T1000 (cell line): ENCODE measurements around the gene TXNDC11.

Experiments used
- DNase-seq: peaks from one replicate; lab custom pipeline; 2025; ENCODE audit warnings: mixed read lengths; lab: John Stamatoyannopoulos, UW

TXNDC11 gene

GRCh38 chr16:11689031-11689840 is 53.4 kb downstream of the TXNDC11 start:
- DNase-seq, result no peak

- DNase-seq, result no peak
Observed at GRCh38 chr16:11688520-11688886, 54.2 kb downstream of the TXNDC11 start.

GRCh38 chr16:11687601-11688519 is 54.8 kb downstream of the TXNDC11 start:
- no peak for DNase-seq

DNA sequence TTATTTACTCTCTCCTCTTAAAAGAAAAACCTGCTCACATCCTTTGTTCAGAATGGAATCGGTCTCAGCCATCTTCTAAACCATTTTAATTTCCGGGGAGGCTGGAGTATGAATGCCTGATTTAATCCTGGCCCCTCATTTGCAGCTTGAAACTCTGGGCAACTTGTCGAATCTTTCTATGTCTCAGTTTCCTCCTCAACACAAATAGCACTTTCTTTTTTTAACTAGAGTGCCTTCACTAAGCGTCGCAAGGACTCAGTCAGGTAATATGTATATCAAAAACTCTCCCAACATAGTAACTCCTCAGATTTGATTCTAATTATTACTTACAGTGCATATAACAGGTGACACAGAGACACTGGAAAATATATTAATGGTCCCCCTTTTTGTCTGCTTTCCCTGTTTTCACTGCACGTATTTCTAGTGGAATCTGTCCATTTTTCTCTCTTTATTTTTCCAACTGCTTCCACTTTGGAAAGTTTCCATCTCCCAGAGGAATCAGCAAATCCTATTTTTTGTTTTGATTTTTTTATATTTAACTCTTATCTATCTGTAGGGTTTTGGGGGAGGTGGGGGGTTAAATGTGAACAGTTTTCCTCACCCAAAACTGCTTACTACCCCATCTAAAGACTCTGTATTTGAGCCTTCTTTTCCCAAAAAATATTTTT is 55.8 kb downstream of the TXNDC11 start:
- no peak for DNase-seq

DNA sequence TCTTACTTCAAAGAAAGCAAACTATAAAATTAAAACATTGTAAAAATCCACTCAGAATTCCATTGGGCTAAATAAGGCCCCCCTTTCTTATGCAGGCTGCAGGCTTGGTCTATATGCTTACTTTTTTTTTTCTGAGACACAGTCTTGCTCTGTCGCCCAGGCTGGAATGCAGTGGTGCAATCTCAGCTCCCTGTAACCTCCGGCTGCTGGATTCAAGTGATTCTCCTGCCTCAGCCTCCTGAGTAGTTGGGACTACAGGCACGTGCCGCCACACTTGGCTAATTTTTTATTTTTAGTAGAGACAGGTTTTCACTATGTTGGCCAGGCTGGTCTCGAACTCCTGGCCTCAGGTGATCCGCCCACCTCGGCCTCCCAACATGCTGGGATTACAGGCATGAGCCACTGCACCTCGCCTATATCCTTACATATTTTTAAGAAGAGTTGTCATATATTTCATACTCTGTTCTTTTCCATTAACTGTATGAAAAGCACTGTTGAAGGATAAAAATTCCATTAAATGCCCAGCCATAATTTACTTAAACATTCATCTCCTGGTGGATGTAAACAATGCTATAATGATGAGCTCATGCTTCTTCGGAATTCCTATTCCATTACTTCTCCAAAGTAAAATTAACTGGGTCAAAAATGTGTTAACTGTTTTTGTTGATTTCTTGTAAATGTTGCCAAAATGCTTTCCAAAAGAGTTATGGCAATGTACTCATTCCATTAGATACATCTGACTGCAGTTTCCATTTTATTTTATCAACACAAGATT is 56.6 kb downstream of the TXNDC11 start:
- DNase-seq, result no peak

DNA sequence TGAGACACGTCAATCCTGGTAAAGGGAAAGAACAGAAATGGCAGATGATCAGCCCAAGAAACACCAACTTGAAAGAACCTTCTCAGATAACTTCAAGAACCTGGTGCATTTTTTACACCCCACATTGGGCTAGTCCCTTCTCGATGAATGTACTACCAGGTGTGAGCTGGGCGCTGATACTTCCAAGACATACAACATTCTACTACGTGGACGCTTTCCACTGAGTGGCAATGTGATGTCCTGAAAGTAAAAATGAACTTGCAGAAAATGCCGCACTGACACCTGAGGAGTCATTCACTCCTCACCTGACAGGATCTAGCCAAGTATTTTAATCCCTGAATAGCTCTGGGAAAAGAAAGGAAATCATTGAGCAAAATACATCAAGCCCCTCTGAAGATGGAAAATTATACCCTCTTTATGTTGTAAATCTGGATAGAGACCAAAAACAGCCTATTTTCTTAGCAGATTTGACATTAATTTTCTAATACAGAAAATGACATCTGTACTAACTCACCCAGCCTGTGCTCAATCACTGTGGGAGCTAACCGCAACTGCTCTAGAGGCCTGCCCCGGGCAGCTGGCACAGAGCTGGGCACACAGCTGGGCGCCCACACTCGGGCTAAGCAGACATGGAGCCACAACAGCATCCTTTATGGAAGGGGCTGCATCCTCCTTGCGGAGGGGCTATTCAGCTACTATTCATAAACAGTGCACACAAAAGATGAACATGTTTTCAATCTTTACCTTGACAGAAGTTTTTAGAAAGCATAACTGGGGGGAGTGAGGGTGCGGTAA is 58.2 kb downstream of the TXNDC11 start:
- DNase-seq, result no peak

DNA sequence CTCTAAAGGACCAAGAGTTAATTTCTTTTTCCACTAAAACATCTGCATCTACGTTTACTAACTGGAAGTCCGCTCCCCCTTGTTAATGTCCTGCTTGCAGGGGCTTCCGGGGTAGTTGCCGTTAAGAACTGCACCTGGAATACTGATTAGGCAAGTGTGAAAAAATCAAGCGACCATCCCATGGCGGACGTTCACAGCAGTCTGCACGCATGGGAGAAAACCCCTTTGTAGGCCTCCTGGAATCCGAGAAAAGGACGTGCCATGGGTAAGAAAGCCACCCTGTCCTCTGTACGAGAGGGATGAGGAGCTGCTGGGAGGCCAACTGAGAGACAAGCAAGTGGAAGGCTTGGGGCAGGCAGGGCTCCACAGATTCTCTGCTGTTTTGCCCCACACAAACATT is 59.5 kb downstream of the TXNDC11 start:
- no peak for DNase-seq

- DNase-seq, result no peak
Observed at GRCh38 chr16:11682655-11683096, 60.0 kb downstream of the TXNDC11 start.

GRCh38 chr16:11681976-11682654 is 60.5 kb downstream of the TXNDC11 start:
- no peak for DNase-seq

GRCh38 chr16:11681556-11681955 is 61.1 kb downstream of the TXNDC11 start:
- DNase-seq, result no peak

- DNase-seq, result no peak
Observed at GRCh38 chr16:11679941-11680911, 62.4 kb downstream of the TXNDC11 start.

- DNase-seq, result no peak
Observed at GRCh38 chr16:11679250-11679649, 63.4 kb downstream of the TXNDC11 start.

- DNase-seq, result no peak
Observed at GRCh38 chr16:11677959-11678881, 64.4 kb downstream of the TXNDC11 start.

- DNase-seq, result no peak
Observed at GRCh38 chr16:11677451-11677951, 65.2 kb downstream of the TXNDC11 start.

GRCh38 chr16:11676799-11677198 is 65.9 kb downstream of the TXNDC11 start:
- no peak for DNase-seq

- DNase-seq, result no peak
Observed at GRCh38 chr16:11675561-11676511, 66.8 kb downstream of the TXNDC11 start.
